Stimulated activated effector memory CD8-positive, alpha-beta T cell treated with anti-CD3 and anti-CD28 coated beads, Interleukin-12 subunit alpha, Interleukin-12 subunit beta, amount 100 ng/mL, for 72 hours (primary cell): ENCODE measurements around the gene ACSF3.
A peak's percentile ranks its signal among the peaks of the same experiment; 100 is the strongest.

Experiments
- ATAC-seq: fragments of 150-1000 bp; cut with Tn5 transposase; 2 replicates; pipeline ENCODE4 v1.10.0; 2021
- DNase-seq, 2 donors: peaks; one replicate each; pipeline ENCODE4 v3.0.0; 2021 to 2022; ENCODE audit warnings: low spot score in 2 of 2
- H3K27ac Mint-ChIP-seq: one replicate; pipeline ENCODE4 v1.8.0; 2022; ENCODE audit warnings: mild to moderate bottlenecking, mixed read lengths
- H3K36me3 Mint-ChIP-seq: one replicate; pipeline ENCODE4 v1.8.0; 2022; ENCODE audit warnings: mild to moderate bottlenecking, mixed read lengths
- H3K4me1 Mint-ChIP-seq: one replicate; pipeline ENCODE4 v1.8.0; 2022; ENCODE audit warnings: mixed read lengths
- H3K4me3 Mint-ChIP-seq: one replicate; pipeline ENCODE4 v1.8.0; 2022; ENCODE audit warnings: mild to moderate bottlenecking, mixed read lengths
- H3K9me3 Mint-ChIP-seq: one replicate; pipeline ENCODE4 v1.8.0; 2022; ENCODE audit warnings: mixed read lengths

The ACSF3 gene

GRCh38 chr16:89154390-89155183 is 60.9 kb downstream of the ACSF3 start:
- Mint-ChIP-seq H3K9me3 (no peaks in the 10 kb centered on the region), H3K4me3 (no peak overlapping the region), H3K36me3 (peaks cover 26% of the 10 kb centered on the region), H3K4me1 (no peaks in the 10 kb centered on the region), H3K27ac (peak overlapping the region; percentile 32)
- DNase-seq (no peak), ATAC-seq (no peak)

- Mint-ChIP-seq H3K36me3 (peaks cover 20% of the 10 kb centered on the region), H3K9me3 (no peaks in the 10 kb centered on the region), H3K27ac (peak overlapping the region; percentile 32), H3K4me3 (no peak overlapping the region), H3K4me1 (no peaks in the 10 kb centered on the region)
- no peak for ATAC-seq
- DNase-seq = no peak
These were observed 61.6 kb downstream of the ACSF3 start for GRCh38 chr16:89155184-89155679.

GRCh38 chr16:89155851-89156739 is 62.4 kb downstream of the ACSF3 start:
- H3K36me3 Mint-ChIP-seq = peaks cover 17% of the 10 kb centered on the region
- no peak for DNase-seq
- no peak for ATAC-seq
- H3K9me3 Mint-ChIP-seq = no peaks in the 10 kb centered on the region
- H3K4me3 Mint-ChIP-seq = no peak overlapping the region
- peak overlapping the region; percentile 32 for H3K27ac Mint-ChIP-seq
- H3K4me1 Mint-ChIP-seq = no peaks in the 10 kb centered on the region

- Mint-ChIP-seq H3K4me3 (no peak overlapping the region), H3K9me3 (no peaks in the 10 kb centered on the region), H3K36me3 (peaks cover 8% of the 10 kb centered on the region), H3K4me1 (no peaks in the 10 kb centered on the region), H3K27ac (no peak overlapping the region)
- ATAC-seq (no peak), DNase-seq (no peak)
These were observed 63.3 kb downstream of the ACSF3 start for GRCh38 chr16:89156740-89157645.

GRCh38 chr16:89157778-89158177 is 64.1 kb downstream of the ACSF3 start:
- ATAC-seq (no peak), DNase-seq (no peak)
- H3K4me1 Mint-ChIP-seq = no peaks in the 10 kb centered on the region
- no peak overlapping the region for H3K27ac Mint-ChIP-seq
- peaks cover 8% of the 10 kb centered on the region for H3K36me3 Mint-ChIP-seq
- no peak overlapping the region for H3K4me3 Mint-ChIP-seq
- H3K9me3 Mint-ChIP-seq = no peaks in the 10 kb centered on the region

- Mint-ChIP-seq H3K9me3 (no peaks in the 10 kb centered on the region), H3K4me3 (no peak overlapping the region), H3K36me3 (peaks cover 8% of the 10 kb centered on the region), H3K4me1 (no peaks in the 10 kb centered on the region), H3K27ac (no peak overlapping the region)
- no peak for DNase-seq
- no peak for ATAC-seq
These were observed 65.6 kb downstream of the ACSF3 start for GRCh38 chr16:89159066-89159849.

- Mint-ChIP-seq H3K4me1 (no peaks in the 10 kb centered on the region), H3K9me3 (no peaks in the 10 kb centered on the region), H3K4me3 (no peak overlapping the region), H3K36me3 (peaks cover 6% of the 10 kb centered on the region), H3K27ac (no peak overlapping the region)
- DNase-seq = no peak
- no peak for ATAC-seq
These were observed 66.2 kb downstream of the ACSF3 start for GRCh38 chr16:89159850-89160354.

GRCh38 chr16:89160977-89161701 is 67.5 kb downstream of the ACSF3 start:
- Mint-ChIP-seq H3K9me3 (no peaks in the 10 kb centered on the region), H3K4me1 (no peaks in the 10 kb centered on the region), H3K4me3 (no peak overlapping the region), H3K36me3 (no peaks in the 10 kb centered on the region), H3K27ac (no peak overlapping the region)
- ATAC-seq (no peak), DNase-seq (no peak)

GRCh38 chr16:89161763-89162713 is 68.4 kb downstream of the ACSF3 start:
- DNase-seq (no peak), ATAC-seq (no peak)
- Mint-ChIP-seq H3K4me3 (no peak overlapping the region), H3K36me3 (no peaks in the 10 kb centered on the region), H3K9me3 (no peaks in the 10 kb centered on the region), H3K27ac (no peak overlapping the region), H3K4me1 (no peaks in the 10 kb centered on the region)

- no peaks in the 10 kb centered on the region for H3K9me3 Mint-ChIP-seq
- no peak overlapping the region for H3K4me3 Mint-ChIP-seq
- H3K4me1 Mint-ChIP-seq = no peaks in the 10 kb centered on the region
- ATAC-seq = no peak
- no peak for DNase-seq
- H3K36me3 Mint-ChIP-seq = no peaks in the 10 kb centered on the region
- H3K27ac Mint-ChIP-seq = no peak overlapping the region
These were observed 69.6 kb downstream of the ACSF3 start for GRCh38 chr16:89163297-89163696.

- Mint-ChIP-seq H3K9me3 (no peaks in the 10 kb centered on the region), H3K27ac (peak overlapping the region; percentile 26), H3K4me1 (no peaks in the 10 kb centered on the region), H3K36me3 (no peaks in the 10 kb centered on the region), H3K4me3 (no peak overlapping the region)
- no peak for DNase-seq
- ATAC-seq = no peak
These were observed 70.8 kb downstream of the ACSF3 start for GRCh38 chr16:89164436-89164835.

GRCh38 chr16:89164847-89165680 is 71.4 kb downstream of the ACSF3 start:
- ATAC-seq = no peak
- Mint-ChIP-seq H3K36me3 (no peaks in the 10 kb centered on the region), H3K4me1 (no peaks in the 10 kb centered on the region), H3K27ac (no peak overlapping the region), H3K9me3 (no peaks in the 10 kb centered on the region), H3K4me3 (no peak overlapping the region)
- DNase-seq = no peak
